Tibial artery (tissue), 4 donors: ENCODE measurements around the gene CNTN2.

Experiments
- DNase-seq, 2 donors: peaks; one replicate each; pipeline ENCODE4 v3.0.0-alpha.2; 2019
- H3K27ac ChIP-seq, 2 donors: fragments of 200-600 bp; sonication (generic) in 1 of 2; 1 replicate in 1 of 2; 2 replicates in 1 of 2; pipeline ENCODE4 v1.5.1; 2018 to 2019; ENCODE audit warnings: mild to moderate bottlenecking in 1 of 2
- H3K27me3 ChIP-seq, 2 donors: fragments of 200-600 bp; sonication (generic) in 1 of 2; one replicate each; pipeline versions ENCODE4 v1.5.1 to v1.6.0; 2016 to 2019
- H3K36me3 ChIP-seq, 3 donors: fragments of 200-600 bp; sonication (generic) in 2 of 3; one replicate each; pipeline ENCODE4 v1.5.1; 2016 to 2019; ENCODE audit warnings: mild to moderate bottlenecking in 2 of 3
- H3K4me1 ChIP-seq, 4 donors: fragments of 200-600 bp; sonication (generic) in 2 of 4; 1 replicate in 3 of 4; 2 replicates in 1 of 4; pipeline ENCODE4 v1.5.1; 2016 to 2019
- H3K4me3 ChIP-seq, 2 donors: fragments of 200-600 bp; sonication (generic) in 1 of 2; 1 replicate in 1 of 2; 2 replicates in 1 of 2; pipeline ENCODE4 v1.5.1; 2018 to 2019; ENCODE audit warnings: mild to moderate bottlenecking in 2 of 2
- H3K9me3 ChIP-seq, 3 donors: fragments of 200-600 bp; sonication (generic) in 1 of 3; one replicate each; pipeline ENCODE4 v1.5.1; 2016 to 2019
- CTCF ChIP-seq, 2 experiments: fragments of 200-600 bp in 1 of 2; fragments of 450-650 bp in 1 of 2; IDR thresholded peaks; one replicate each; pipeline ENCODE4 v1.5.1; 2017 to 2019; ENCODE audit warnings: antibody characterized with exemption in 2 of 2, mild to moderate bottlenecking in 1 of 2, moderate library complexity in 1 of 2
- intact Hi-C: fragments of 100-400 bp; cut with DNase I; formaldehyde crosslinking; loops from one replicate; pipeline ENCODE4 v1.15.0; 2023; ENCODE audit warnings: low total_unique reads

The CNTN2 gene

GRCh38 chr1:205061665-205062069, 18.7 kb downstream of the CNTN2 start:
- DNase-seq = peak; percentile 56 to 75
- intact Hi-C loops = loop anchor here (5.0 kb wide), 1 partner anchor 74 kb away; no protein-coding TSS in a partner anchor
- no peaks in the 10 kb centered on the region for H3K27me3 ChIP-seq
- H3K36me3 ChIP-seq = no peaks in the 10 kb centered on the region
- H3K4me1 ChIP-seq = peaks cover 0 to 7% (median 2%) of the 10 kb centered on the region in 4 donors
- peak; percentile 75 to 77 for TF ChIP-seq CTCF (IDR thresholded peaks at IDR 0.05)
- no peaks in the 10 kb centered on the region for H3K9me3 ChIP-seq
- H3K4me3 ChIP-seq = no peak overlapping the region
- H3K27ac ChIP-seq = no peak overlapping the region

GRCh38 chr1:205062319-205062718, 19.3 kb downstream of the CNTN2 start:
- Histone ChIP-seq H3K4me3 (no peak overlapping the region), H3K4me1 (peaks cover 0 to 7% (median 2%) of the 10 kb centered on the region in 4 donors), H3K36me3 (no peaks in the 10 kb centered on the region), H3K9me3 (no peaks in the 10 kb centered on the region), H3K27ac (no peak overlapping the region), H3K27me3 (no peaks in the 10 kb centered on the region)
- intact Hi-C loops = loop anchor here (5.0 kb wide), 1 partner anchor 75 kb away; no protein-coding TSS in a partner anchor
- no peak for TF ChIP-seq CTCF (IDR thresholded peaks at IDR 0.05)
- no peak for DNase-seq

- Histone ChIP-seq H3K27me3 (no peaks in the 10 kb centered on the region), H3K27ac (no peak overlapping the region), H3K36me3 (no peaks in the 10 kb centered on the region), H3K4me3 (no peak overlapping the region), H3K4me1 (peaks cover 0 to 7% (median 2%) of the 10 kb centered on the region in 4 donors), H3K9me3 (no peaks in the 10 kb centered on the region)
- no peak for TF ChIP-seq CTCF (IDR thresholded peaks at IDR 0.05)
- DNase-seq = no peak
- intact Hi-C loops = loop anchor here (5.0 kb wide), 1 partner anchor 76 kb away; no protein-coding TSS in a partner anchor
These were observed 19.9 kb downstream of the CNTN2 start for GRCh38 chr1:205062895-205063294.

DNA sequence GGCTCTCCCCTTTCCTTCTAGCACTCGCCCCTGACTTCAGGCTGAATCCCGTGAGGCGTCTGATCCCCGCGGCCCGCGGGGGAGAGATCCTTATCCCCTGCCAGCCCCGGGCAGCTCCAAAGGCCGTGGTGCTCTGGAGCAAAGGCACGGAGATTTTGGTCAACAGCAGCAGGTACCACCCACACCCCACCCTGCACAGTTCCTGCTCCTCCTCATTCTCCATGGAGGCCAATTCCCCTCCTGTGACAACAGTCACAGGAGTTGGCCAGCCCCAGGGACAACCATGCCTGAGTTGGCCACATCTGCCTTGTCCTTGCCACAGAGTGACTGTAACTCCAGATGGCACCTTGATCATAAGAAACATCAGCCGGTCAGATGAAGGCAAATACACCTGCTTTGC, 21.3 kb downstream of the CNTN2 start:
- intact Hi-C loops = loop anchor here (5.0 kb wide), 1 partner anchor 77 kb away; no protein-coding TSS in a partner anchor
- Histone ChIP-seq H3K27ac (no peak overlapping the region), H3K36me3 (no peaks in the 10 kb centered on the region), H3K4me1 (peaks cover 0 to 7% (median 2%) of the 10 kb centered on the region in 4 donors), H3K9me3 (no peaks in the 10 kb centered on the region), H3K4me3 (no peak overlapping the region), H3K27me3 (no peaks in the 10 kb centered on the region)
- no peak for TF ChIP-seq CTCF (IDR thresholded peaks at IDR 0.05)
- peak in 1 of 2 donors; percentile 46 for DNase-seq

DNA sequence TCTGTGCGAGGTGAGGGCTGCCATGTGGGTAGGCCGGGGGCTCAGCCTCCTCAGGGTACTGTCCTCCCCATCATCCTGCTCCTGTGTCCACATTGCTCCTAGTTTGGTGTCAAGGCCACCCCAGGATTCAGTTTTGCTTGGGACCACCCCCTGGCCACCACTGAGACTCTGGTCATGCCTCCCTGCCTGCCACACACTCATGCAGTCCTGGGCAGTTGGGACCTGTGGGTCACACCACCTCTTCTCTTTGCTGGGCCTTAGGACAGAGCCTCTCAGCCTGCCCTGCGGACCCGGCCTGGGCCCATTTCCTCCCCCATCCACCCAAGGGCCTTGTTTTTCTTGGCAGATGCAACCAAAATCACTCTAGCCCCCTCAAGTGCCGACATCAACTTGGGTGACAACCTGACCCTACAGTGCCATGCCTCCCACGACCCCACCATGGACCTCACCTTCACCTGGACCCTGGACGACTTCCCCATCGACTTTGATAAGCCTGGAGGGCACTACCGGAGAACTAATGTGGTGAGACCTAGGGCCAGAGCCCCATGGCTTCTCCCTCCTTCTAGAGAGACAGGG, 21.8 kb downstream of the CNTN2 start:
- Histone ChIP-seq H3K4me3 (no peak overlapping the region), H3K27ac (no peak overlapping the region), H3K36me3 (no peaks in the 10 kb centered on the region), H3K4me1 (peaks cover 0 to 7% (median 2%) of the 10 kb centered on the region in 4 donors), H3K27me3 (no peaks in the 10 kb centered on the region), H3K9me3 (no peaks in the 10 kb centered on the region)
- DNase-seq = peak in 1 of 2 donors; percentile 25
- intact Hi-C loops = loop anchor here (5.0 kb wide), 1 partner anchor 78 kb away; no protein-coding TSS in a partner anchor
- TF ChIP-seq CTCF (IDR thresholded peaks at IDR 0.05) = no peak
